Spleen (tissue), 7 donors: ENCODE results near the gene MEG3.

Experiments
- CTCF ChIP-seq, 11 experiments: fragments of 200-600 bp in 7 of 11; fragments of 450-650 bp in 4 of 11; sonication (generic) in 4 of 11; IDR thresholded peaks in 8 of 11; conservative IDR thresholded peaks in 3 of 11; 1 replicate in 7 of 11; 2 replicates in 4 of 11; pipeline versions ENCODE4 v1.4.0 to v1.8.0; 2016 to 2021; ENCODE audit warnings: antibody characterized with exemption in 11 of 11, inconsistent platforms in 4 of 11, mild to moderate bottlenecking in 1 of 11
- POLR2A ChIP-seq, 3 donors: fragments of 450-650 bp; IDR thresholded peaks; one replicate each; pipeline ENCODE4 v1.5.1; 2017; ENCODE audit warnings: antibody characterized with exemption in 3 of 3, mild to moderate bottlenecking in 1 of 3
- POLR2AphosphoS5 ChIP-seq, 3 donors: sonication (generic); formaldehyde crosslinking; IDR thresholded peaks; one replicate each; pipeline ENCODE4 v1.5.1; 2017; ENCODE audit warnings: antibody characterized with exemption in 3 of 3
- donor health status: DM: no; HTN: no; CAD: no; lungs with moderate emphysema.
- donor health status: DM: no; HTN: no; CAD: no.
- donor health status: DM: no; HTN: no; CAD: no.

- no peak for TF ChIP-seq CTCF (IDR thresholded peaks at IDR 0.05 in 8 of 11, conservative IDR thresholded peaks at IDR 0.05 in 3 of 11)
- TF ChIP-seq POLR2A (IDR thresholded peaks at IDR 0.05): no peak
- no peak for TF ChIP-seq POLR2AphosphoS5 (IDR thresholded peaks at IDR 0.05)
Measured at GRCh38 chr14:100780646-100781355, 45.1 kb upstream of the MEG3 start.
